ENCODE results near the gene BRD3. TPM values are rescaled to one million over a fixed set of nuclear protein-coding genes. Genes with fewer than 3 reads are reported as not detected.

Gene BRD3
- total and polyA plus RNA-seq, 2 of the 8 experiments (the other 6 are each of a cell fraction or from before 2014, with no cell fraction given): 31.0 to 82.7 TPM

GRCh38 chr9:134048582-134048968 is 19.3 kb downstream of the BRD3 start:
- H2AFZ ChIP-seq (ENCODE audit: low read length): no peak overlapping the region
- H2BK5ac ChIP-seq (ENCODE audit: low read depth, low read length): no peak overlapping the region; the same call in 1 of the 2 replicates
- no peak overlapping the region for H4K5ac ChIP-seq (ENCODE audit: insufficient read length, low read depth, low read length)
- H2BK15ac ChIP-seq (ENCODE audit: low read length): no peak overlapping the region
- H3K4me1 ChIP-seq (replicated peaks in 1 of 4; ENCODE audit: control insufficient read depth in 3 of 4, insufficient read depth in 4 of 4, low read length in 3 of 4): no peaks in the 10 kb centered on the region; a peak in 1 of 7 replicates
- H3K27ac ChIP-seq (ENCODE audit: low read depth, low read length): no peak overlapping the region
- H3K9me3 ChIP-seq (ENCODE audit: insufficient read depth in 2 of 2, low read depth in 1 of 2, low read length in 1 of 2): no peaks in the 10 kb centered on the region
- no peak overlapping the region for H4K91ac ChIP-seq (replicated peaks; ENCODE audit: insufficient read length, low read length)
- no peak overlapping the region for H3K56ac ChIP-seq (replicated peaks; ENCODE audit: insufficient read length, low read depth, low read length)
- no peak overlapping the region for H3K4ac ChIP-seq (replicated peaks; ENCODE audit: insufficient read length, low read depth, low read length)
- FAIRE-seq (no peak), DNase-seq (ENCODE audit: low read depth in 1 of 2, low spot score in 2 of 2) (no peak)
- no peaks in the 10 kb centered on the region for H3K23me2 ChIP-seq (ENCODE audit: low read depth, low read length)
- no peak overlapping the region for H2BK20ac ChIP-seq (ENCODE audit: low read length)
- H3K4me2 ChIP-seq (ENCODE audit: insufficient read depth in 1 of 2, low read depth in 2 of 2, low read length in 2 of 2): no peak overlapping the region
- WGBS, 2 experiments (ENCODE audit: extremely low coverage in 1 of 2, insufficient coverage in 1 of 2, insufficient read length in 1 of 2, insufficient replicate concordance in 2 of 2, low coverage in 1 of 2, low lambda C conversion rate in 2 of 2, missing lambda C conversion rate in 1 of 2): 84% methylated on average over 8 of the region's 12 CpGs; no CpG with 5 or more reads in 1 of the 2 experiments
- H3K4me3 ChIP-seq (ENCODE audit: extremely low read depth in 1 of 4, insufficient read depth in 2 of 4, low read depth in 3 of 4, low read length in 4 of 4): no peak overlapping the region
- no peak overlapping the region for H2BK12ac ChIP-seq (ENCODE audit: low read depth, low read length)
- peaks cover 0 to 6% of the 10 kb centered on the region in 2 experiments; a peak in 1 of 4 replicates for H3K79me2 ChIP-seq (ENCODE audit: control insufficient read depth in 1 of 2, insufficient read depth in 2 of 2, low read length in 2 of 2)
- CTCF ChIA-PET (ENCODE audit: partially characterized antibody): no interaction called here
- no peak overlapping the region for H3K23ac ChIP-seq (ENCODE audit: insufficient read length)
- H3K36me3 ChIP-seq (ENCODE audit: control insufficient read depth in 2 of 4, insufficient read depth in 4 of 4, low read length in 3 of 4): peaks cover 29 to 78% (median 75%) of the 10 kb centered on the region in 4 experiments
- no peak overlapping the region for H2AK5ac ChIP-seq (ENCODE audit: low read depth, low read length)
- H4K20me1 ChIP-seq (replicated peaks in 1 of 2; ENCODE audit: control insufficient read depth in 1 of 2, insufficient read depth in 2 of 2, low read length in 2 of 2): peaks cover 14 to 21% of the 10 kb centered on the region in 2 experiments
- no peaks in the 10 kb centered on the region for H3K27me3 ChIP-seq (replicated peaks in 1 of 4; ENCODE audit: control insufficient read depth in 3 of 4, extremely low read depth in 1 of 4, insufficient read depth in 3 of 4, low read length in 3 of 4)
- peaks cover 4% of the 10 kb centered on the region; the same call in 1 of the 2 replicates for H3K79me1 ChIP-seq (ENCODE audit: low read depth, low read length)
- H4K8ac ChIP-seq (ENCODE audit: extremely low read depth, insufficient read depth, low read length): peak overlapping the region; percentile 51; the same call in 1 of the 2 replicates
- POLR2A ChIA-PET (ENCODE audit: partially characterized antibody): no interaction called here
- H2BK120ac ChIP-seq (replicated peaks; ENCODE audit: low read depth, low read length): no peak overlapping the region
- no peak overlapping the region for H3K9ac ChIP-seq (replicated peaks in 1 of 4; ENCODE audit: extremely low read depth in 1 of 4, low read depth in 3 of 4, low read length in 3 of 4)
- no peak for TF ChIP-seq RNF2 (IDR thresholded peaks at IDR 0.05; ENCODE audit: borderline replicate concordance, low read depth, low read length, missing control alignments, poor library complexity, severe bottlenecking)
- no peak for TF ChIP-seq CBX5 (IDR thresholded peaks at IDR 0.05; ENCODE audit: low read depth, low read length)
- no peak for TF ChIP-seq SAP30 (IDR thresholded peaks at IDR 0.05; ENCODE audit: insufficient read depth, insufficient replicate concordance, low read length)
- no peak for TF ChIP-seq GABPA (IDR thresholded peaks at IDR 0.05; ENCODE audit: borderline replicate concordance, insufficient read depth, low read length)
- no peak for TF ChIP-seq TAF1 (IDR thresholded peaks at IDR 0.05; ENCODE audit: low read depth, low read length)
- no peak for TF ChIP-seq TEAD4 (IDR thresholded peaks at IDR 0.05; ENCODE audit: low read depth, low read length)
- TF ChIP-seq ASH2L (IDR thresholded peaks at IDR 0.05; ENCODE audit: low read length): no peak
- no peak overlapping the region for H3K14ac ChIP-seq (ENCODE audit: insufficient read length)
- no peak overlapping the region for H3K18ac ChIP-seq (ENCODE audit: extremely low read depth, low read length)
